ENCODE data around the gene TYRO3. TPM values are rescaled to one million over a fixed set of nuclear protein-coding genes. Genes with fewer than 3 reads are reported as not detected.

Gene TYRO3
- total and polyA plus RNA-seq, 2 of the 13 experiments (the other 11 are each of a cell fraction or from before 2014, with no cell fraction given), result 24.0 to 43.6 TPM

DNA sequence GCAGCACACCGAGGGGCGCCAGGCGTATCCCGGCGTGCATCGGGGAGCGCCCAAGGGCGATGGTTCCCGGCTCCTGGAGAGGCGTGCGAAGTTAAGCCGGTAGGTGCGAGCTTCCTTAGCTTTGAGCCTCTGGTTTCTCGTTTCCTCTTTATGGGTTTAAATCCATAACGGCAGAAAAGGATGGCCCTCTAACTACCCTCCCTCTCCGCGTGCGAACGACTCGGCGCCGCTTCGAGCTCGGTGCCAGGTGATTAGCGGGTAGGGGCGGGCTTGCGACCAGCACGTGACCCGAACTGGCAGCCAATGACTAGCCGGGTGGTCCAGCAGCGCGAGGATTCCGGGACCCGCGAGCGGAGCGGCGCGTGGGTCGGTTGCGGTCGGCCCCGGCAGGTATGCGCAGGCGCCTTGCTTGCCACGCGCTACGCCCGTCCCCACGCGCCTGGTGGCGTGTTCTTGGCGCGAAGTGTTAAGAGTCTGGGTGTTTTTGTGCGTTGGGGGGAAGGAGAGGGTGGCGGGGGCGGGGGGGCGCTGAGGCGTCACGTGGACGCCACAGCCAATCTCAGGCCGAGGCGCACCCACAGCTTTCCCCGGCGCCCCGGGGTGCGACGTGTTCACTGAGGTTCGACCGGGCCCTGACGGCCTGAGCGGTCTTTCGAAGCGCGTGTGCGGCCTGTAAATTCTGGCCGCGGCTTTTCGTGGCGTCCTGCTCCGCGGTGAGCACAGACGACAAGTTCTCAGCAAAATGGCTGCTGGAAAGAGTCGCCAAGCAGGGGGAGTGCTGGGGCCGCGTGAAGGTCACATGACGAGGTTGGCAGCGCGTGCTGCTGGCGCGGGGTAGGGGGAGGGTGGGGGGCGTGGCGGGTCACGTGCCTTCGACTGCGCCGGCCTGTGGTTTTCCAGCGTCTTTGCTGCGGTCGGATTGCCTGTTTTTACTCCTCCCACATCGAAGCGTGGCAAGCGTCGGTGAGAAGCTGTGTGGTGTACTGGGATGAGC is 62.5 kb downstream of the TYRO3 start (continued):
- TF ChIP-seq, protein P1, sequence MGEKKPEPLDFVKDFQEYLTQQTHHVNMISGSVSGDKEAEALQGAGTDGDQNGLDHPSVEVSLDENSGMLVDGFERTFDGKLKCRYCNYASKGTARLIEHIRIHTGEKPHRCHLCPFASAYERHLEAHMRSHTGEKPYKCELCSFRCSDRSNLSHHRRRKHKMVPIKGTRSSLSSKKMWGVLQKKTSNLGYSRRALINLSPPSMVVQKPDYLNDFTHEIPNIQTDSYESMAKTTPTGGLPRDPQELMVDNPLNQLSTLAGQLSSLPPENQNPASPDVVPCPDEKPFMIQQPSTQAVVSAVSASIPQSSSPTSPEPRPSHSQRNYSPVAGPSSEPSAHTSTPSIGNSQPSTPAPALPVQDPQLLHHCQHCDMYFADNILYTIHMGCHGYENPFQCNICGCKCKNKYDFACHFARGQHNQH (CRISPR knock-in tag; IDR thresholded peaks at IDR 0.05), result peak; percentile 97
- TF ChIP-seq, protein P2, sequence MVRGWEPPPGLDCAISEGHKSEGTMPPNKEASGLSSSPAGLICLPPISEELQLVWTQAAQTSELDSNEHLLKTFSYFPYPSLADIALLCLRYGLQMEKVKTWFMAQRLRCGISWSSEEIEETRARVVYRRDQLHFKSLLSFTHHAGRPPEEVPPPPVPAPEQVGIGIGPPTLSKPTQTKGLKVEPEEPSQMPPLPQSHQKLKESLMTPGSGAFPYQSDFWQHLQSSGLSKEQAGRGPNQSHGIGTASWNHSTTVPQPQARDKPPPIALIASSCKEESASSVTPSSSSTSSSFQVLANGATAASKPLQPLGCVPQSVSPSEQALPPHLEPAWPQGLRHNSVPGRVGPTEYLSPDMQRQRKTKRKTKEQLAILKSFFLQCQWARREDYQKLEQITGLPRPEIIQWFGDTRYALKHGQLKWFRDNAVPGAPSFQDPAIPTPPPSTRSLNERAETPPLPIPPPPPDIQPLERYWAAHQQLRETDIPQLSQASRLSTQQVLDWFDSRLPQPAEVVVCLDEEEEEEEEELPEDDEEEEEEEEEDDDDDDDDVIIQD (CRISPR knock-in tag; IDR thresholded peaks at IDR 0.05; ENCODE audit: low read depth), result peak; percentile 49
- TF ChIP-seq, protein P3, sequence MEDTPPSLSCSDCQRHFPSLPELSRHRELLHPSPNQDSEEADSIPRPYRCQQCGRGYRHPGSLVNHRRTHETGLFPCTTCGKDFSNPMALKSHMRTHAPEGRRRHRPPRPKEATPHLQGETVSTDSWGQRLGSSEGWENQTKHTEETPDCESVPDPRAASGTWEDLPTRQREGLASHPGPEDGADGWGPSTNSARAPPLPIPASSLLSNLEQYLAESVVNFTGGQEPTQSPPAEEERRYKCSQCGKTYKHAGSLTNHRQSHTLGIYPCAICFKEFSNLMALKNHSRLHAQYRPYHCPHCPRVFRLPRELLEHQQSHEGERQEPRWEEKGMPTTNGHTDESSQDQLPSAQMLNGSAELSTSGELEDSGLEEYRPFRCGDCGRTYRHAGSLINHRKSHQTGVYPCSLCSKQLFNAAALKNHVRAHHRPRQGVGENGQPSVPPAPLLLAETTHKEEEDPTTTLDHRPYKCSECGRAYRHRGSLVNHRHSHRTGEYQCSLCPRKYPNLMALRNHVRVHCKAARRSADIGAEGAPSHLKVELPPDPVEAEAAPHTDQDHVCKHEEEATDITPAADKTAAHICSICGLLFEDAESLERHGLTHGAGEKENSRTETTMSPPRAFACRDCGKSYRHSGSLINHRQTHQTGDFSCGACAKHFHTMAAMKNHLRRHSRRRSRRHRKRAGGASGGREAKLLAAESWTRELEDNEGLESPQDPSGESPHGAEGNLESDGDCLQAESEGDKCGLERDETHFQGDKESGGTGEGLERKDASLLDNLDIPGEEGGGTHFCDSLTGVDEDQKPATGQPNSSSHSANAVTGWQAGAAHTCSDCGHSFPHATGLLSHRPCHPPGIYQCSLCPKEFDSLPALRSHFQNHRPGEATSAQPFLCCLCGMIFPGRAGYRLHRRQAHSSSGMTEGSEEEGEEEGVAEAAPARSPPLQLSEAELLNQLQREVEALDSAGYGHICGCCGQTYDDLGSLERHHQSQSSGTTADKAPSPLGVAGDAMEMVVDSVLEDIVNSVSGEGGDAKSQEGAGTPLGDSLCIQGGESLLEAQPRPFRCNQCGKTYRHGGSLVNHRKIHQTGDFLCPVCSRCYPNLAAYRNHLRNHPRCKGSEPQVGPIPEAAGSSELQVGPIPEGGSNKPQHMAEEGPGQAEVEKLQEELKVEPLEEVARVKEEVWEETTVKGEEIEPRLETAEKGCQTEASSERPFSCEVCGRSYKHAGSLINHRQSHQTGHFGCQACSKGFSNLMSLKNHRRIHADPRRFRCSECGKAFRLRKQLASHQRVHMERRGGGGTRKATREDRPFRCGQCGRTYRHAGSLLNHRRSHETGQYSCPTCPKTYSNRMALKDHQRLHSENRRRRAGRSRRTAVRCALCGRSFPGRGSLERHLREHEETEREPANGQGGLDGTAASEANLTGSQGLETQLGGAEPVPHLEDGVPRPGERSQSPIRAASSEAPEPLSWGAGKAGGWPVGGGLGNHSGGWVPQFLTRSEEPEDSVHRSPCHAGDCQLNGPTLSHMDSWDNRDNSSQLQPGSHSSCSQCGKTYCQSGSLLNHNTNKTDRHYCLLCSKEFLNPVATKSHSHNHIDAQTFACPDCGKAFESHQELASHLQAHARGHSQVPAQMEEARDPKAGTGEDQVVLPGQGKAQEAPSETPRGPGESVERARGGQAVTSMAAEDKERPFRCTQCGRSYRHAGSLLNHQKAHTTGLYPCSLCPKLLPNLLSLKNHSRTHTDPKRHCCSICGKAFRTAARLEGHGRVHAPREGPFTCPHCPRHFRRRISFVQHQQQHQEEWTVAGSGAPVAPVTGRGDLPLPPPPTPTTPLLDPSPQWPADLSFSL (CRISPR knock-in tag; IDR thresholded peaks at IDR 0.05), result peak; percentile 51; the same call in 1 of the 2 replicates
- TF ChIP-seq ZNF629 (CRISPR knock-in tag; conservative IDR thresholded peaks at IDR 0.05) (peak; percentile 63), GATAD2A (CRISPR knock-in tag; IDR thresholded peaks at IDR 0.05) (peak; percentile 77), ASH2L (IDR thresholded peaks at IDR 0.05; ENCODE audit: insufficient read length, low read depth, low read length) (peak; percentile 92), ZNF652 (CRISPR knock-in tag; IDR thresholded peaks at IDR 0.05; ENCODE audit: borderline replicate concordance, low read depth) (no peak), SNAPC2 (CRISPR knock-in tag; IDR thresholded peaks at IDR 0.05) (peak; percentile 95), ZNF234 (CRISPR knock-in tag; conservative IDR thresholded peaks at IDR 0.05) (peak; percentile 89; the same call in 1 of the 2 replicates), MED13 (CRISPR knock-in tag; IDR thresholded peaks at IDR 0.05) (peak; percentile 61), KDM3A (CRISPR knock-in tag; IDR thresholded peaks at IDR 0.05; ENCODE audit: low read depth) (0 out of 2 replicates have a peak, but pooled peaks have one; percentile 83), POLR2A (IDR thresholded peaks at IDR 0.05; ENCODE audit: insufficient read depth in 1 of 2, low read depth in 2 of 2, low read length in 2 of 2) (peak; percentile 60 to 81), ZNF292 (CRISPR knock-in tag; IDR thresholded peaks at IDR 0.05; ENCODE audit: borderline replicate concordance, low read depth) (0 out of 2 replicates have a peak, but pooled peaks have one; percentile 34), ZNF431 (CRISPR knock-in tag; IDR thresholded peaks at IDR 0.05; ENCODE audit: borderline replicate concordance, low read depth) (peak; percentile 87)
- TF ChIP-seq, protein P4, sequence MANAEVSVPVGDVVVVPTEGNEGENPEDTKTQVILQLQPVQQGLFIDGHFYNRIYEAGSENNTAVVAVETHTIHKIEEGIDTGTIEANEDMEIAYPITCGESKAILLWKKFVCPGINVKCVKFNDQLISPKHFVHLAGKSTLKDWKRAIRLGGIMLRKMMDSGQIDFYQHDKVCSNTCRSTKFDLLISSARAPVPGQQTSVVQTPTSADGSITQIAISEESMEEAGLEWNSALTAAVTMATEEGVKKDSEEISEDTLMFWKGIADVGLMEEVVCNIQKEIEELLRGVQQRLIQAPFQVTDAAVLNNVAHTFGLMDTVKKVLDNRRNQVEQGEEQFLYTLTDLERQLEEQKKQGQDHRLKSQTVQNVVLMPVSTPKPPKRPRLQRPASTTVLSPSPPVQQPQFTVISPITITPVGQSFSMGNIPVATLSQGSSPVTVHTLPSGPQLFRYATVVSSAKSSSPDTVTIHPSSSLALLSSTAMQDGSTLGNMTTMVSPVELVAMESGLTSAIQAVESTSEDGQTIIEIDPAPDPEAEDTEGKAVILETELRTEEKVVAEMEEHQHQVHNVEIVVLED (CRISPR knock-in tag; IDR thresholded peaks at IDR 0.05; ENCODE audit: borderline replicate concordance), result peak; percentile 79

Data from HepG2 (cell line).